Measurements from ENCODE around the gene TRPM1. TPM values are rescaled to one million over a fixed set of nuclear protein-coding genes. Genes with fewer than 3 reads are reported as not detected.

Gene TRPM1
- polyA plus RNA-seq, 3 donors, result 0.03 to 0.04 TPM; not detected in 1

- no peak overlapping the region for H2AFZ ChIP-seq (ENCODE audit: insufficient read depth, low read depth, low read length, poor library complexity, severe bottlenecking)
- no peak for DNase-seq
- H3K9me3 Mint-ChIP-seq, result peaks cover 0 to 3% (median 0%) of the 10 kb centered on the region in 7 donors
- no peak overlapping the region for H3K9ac ChIP-seq (ENCODE audit: insufficient read depth, low read length, poor library complexity, severe bottlenecking)
- no peaks in the 10 kb centered on the region for H4K20me1 ChIP-seq (ENCODE audit: insufficient read depth, low read length)
- WGBS (ENCODE audit: insufficient coverage), result 94% methylated on average over 5 of the region's 6 CpGs
- H3K79me2 ChIP-seq (ENCODE audit: insufficient read depth, low read length), result no peaks in the 10 kb centered on the region
- H3K27me3 Mint-ChIP-seq (ENCODE audit: low read depth in 3 of 3), result peaks cover 0 to 1% (median 1%) of the 10 kb centered on the region in 3 donors
- H3K27ac Mint-ChIP-seq, result no peak overlapping the region
- H3K36me3 Mint-ChIP-seq, result no peaks in the 10 kb centered on the region
- H3K4me3 ChIP-seq (replicated peaks in 1 of 3; ENCODE audit: low read depth in 2 of 3, low read length in 3 of 3), result no peak overlapping the region
- no peaks in the 10 kb centered on the region for H3K36me3 ChIP-seq (replicated peaks in 1 of 2; ENCODE audit: control insufficient read depth in 1 of 2, insufficient read depth in 2 of 2, low read length in 2 of 2)
- H3K27ac ChIP-seq (ENCODE audit: low read depth in 1 of 2, low read length in 2 of 2), result no peak overlapping the region
- TF ChIP-seq CTCF (IDR thresholded peaks at IDR 0.05), result no peak
- no peaks in the 10 kb centered on the region for H3K9me3 ChIP-seq (replicated peaks in 1 of 2; ENCODE audit: control insufficient read depth in 1 of 2, insufficient read depth in 1 of 2, low read length in 2 of 2)
- H3K4me1 Mint-ChIP-seq, result peaks cover 33% of the 10 kb centered on the region
- H3K4me2 ChIP-seq (replicated peaks; ENCODE audit: extremely low read depth, low read length, poor library complexity, severe bottlenecking), result no peak overlapping the region
- no peaks in the 10 kb centered on the region for H3K27me3 ChIP-seq (ENCODE audit: control insufficient read depth in 2 of 2, insufficient read depth in 2 of 2, low read length in 2 of 2)
- H3K4me3 Mint-ChIP-seq, result no peak overlapping the region
- H3K4me1 ChIP-seq (ENCODE audit: control insufficient read depth in 1 of 2, insufficient read depth in 2 of 2, low read length in 2 of 2), result peaks cover 10 to 11% of the 10 kb centered on the region in 2 donors
- intact Hi-C loops (cut with micrococcal nuclease), result no loop called here
Observed at GRCh38 chr15:31100738-31101137, 787 bp downstream of the TRPM1 start.

- H3K9me3 Mint-ChIP-seq, result no peaks in the 10 kb centered on the region
- intact Hi-C loops (cut with micrococcal nuclease), result no loop called here
- Histone ChIP-seq H3K79me2 (ENCODE audit: insufficient read depth, low read length) (no peaks in the 10 kb centered on the region), H3K4me1 (ENCODE audit: control insufficient read depth in 1 of 2, insufficient read depth in 2 of 2, low read length in 2 of 2) (peaks cover 10 to 11% of the 10 kb centered on the region in 2 donors), H3K36me3 (replicated peaks in 1 of 2; ENCODE audit: control insufficient read depth in 1 of 2, insufficient read depth in 2 of 2, low read length in 2 of 2) (no peaks in the 10 kb centered on the region), H3K4me3 (replicated peaks in 1 of 3; ENCODE audit: low read depth in 2 of 3, low read length in 3 of 3) (no peak overlapping the region), H3K9ac (ENCODE audit: insufficient read depth, low read length, poor library complexity, severe bottlenecking) (no peak overlapping the region), H3K9me3 (replicated peaks in 1 of 2; ENCODE audit: control insufficient read depth in 1 of 2, insufficient read depth in 1 of 2, low read length in 2 of 2) (no peaks in the 10 kb centered on the region), H3K27ac (ENCODE audit: low read depth in 1 of 2, low read length in 2 of 2) (no peak overlapping the region), H2AFZ (ENCODE audit: insufficient read depth, low read depth, low read length, poor library complexity, severe bottlenecking) (peak overlapping the region; percentile 25), H3K27me3 (ENCODE audit: control insufficient read depth in 2 of 2, insufficient read depth in 2 of 2, low read length in 2 of 2) (no peaks in the 10 kb centered on the region), H4K20me1 (ENCODE audit: insufficient read depth, low read length) (no peaks in the 10 kb centered on the region), H3K4me2 (replicated peaks; ENCODE audit: extremely low read depth, low read length, poor library complexity, severe bottlenecking) (peak overlapping the region; percentile 4)
- no peak for TF ChIP-seq CTCF (IDR thresholded peaks at IDR 0.05)
- no peaks in the 10 kb centered on the region for H3K36me3 Mint-ChIP-seq
- H3K27me3 Mint-ChIP-seq (ENCODE audit: low read depth in 3 of 3), result peaks cover 0 to 1% (median 1%) of the 10 kb centered on the region in 3 donors
- WGBS (ENCODE audit: insufficient coverage), result 100% methylated on average over 2 of the region's 4 CpGs
- H3K4me3 Mint-ChIP-seq, result peak overlapping the region in 1 of 2 donors; percentile 54
- no peak for DNase-seq
- peaks cover 21% of the 10 kb centered on the region for H3K4me1 Mint-ChIP-seq
- peak overlapping the region in 1 of 7 donors; percentile 39 for H3K27ac Mint-ChIP-seq
Observed at GRCh38 chr15:31098953-31099740, 2.4 kb downstream of the TRPM1 start.
